H9 (cell line): Measurements from ENCODE around the gene VPS16. TPM values are rescaled to one million over a fixed set of nuclear protein-coding genes. Genes with fewer than 3 reads are reported as not detected.
A peak's percentile ranks its signal among the peaks of the same experiment; 100 is the strongest.
"Not testable (repeated sequence)": the region's sequence is repeated elsewhere in the genome, so short reads cannot be mapped to it uniquely, and the experiment has no call there.

Experiments
- DNase-seq: peaks from one replicate; pipeline ENCODE4 v3.0.0-alpha.2; 2017
- H2AFZ ChIP-seq: one replicate; pipeline ENCODE4 v1.6.1; 2013; ENCODE audit warnings: mild to moderate bottlenecking, low read length, control low read depth, moderate library complexity
- H2AK5ac ChIP-seq: 2 replicates; pipeline ENCODE4 v1.6.1; 2013; ENCODE audit warnings: low read length, control low read depth, mixed read lengths; ENCODE audit not compliant: insufficient read length
- H2BK120ac ChIP-seq: one replicate; pipeline ENCODE4 v1.6.1; 2013; ENCODE audit warnings: low read depth, mild to moderate bottlenecking, low read length, control low read depth, inconsistent platforms; ENCODE audit not compliant: poor library complexity, severe bottlenecking
- H2BK12ac ChIP-seq: 2 replicates; pipeline ENCODE4 v1.6.1; 2013; ENCODE audit warnings: low read length, control low read depth, mixed read lengths, low read depth; ENCODE audit not compliant: insufficient read length
- H2BK15ac ChIP-seq: 2 replicates; pipeline ENCODE4 v1.6.1; 2013; ENCODE audit warnings: low read depth, low read length, control low read depth
- H2BK20ac ChIP-seq: one replicate; pipeline ENCODE4 v1.6.1; 2013; ENCODE audit warnings: low read depth, mild to moderate bottlenecking, low read length, control low read depth, inconsistent platforms; ENCODE audit not compliant: poor library complexity, severe bottlenecking
- H2BK5ac ChIP-seq: 2 replicates; pipeline ENCODE4 v1.6.1; 2013; ENCODE audit warnings: low read length, control low read depth, mixed read lengths; ENCODE audit not compliant: insufficient read length
- H3K14ac ChIP-seq: 2 replicates; pipeline ENCODE4 v1.6.1; 2013; ENCODE audit warnings: low read length, control low read depth; ENCODE audit not compliant: insufficient read depth
- H3K18ac ChIP-seq: 2 replicates; pipeline ENCODE4 v1.6.1; 2013; ENCODE audit warnings: low read depth, mild to moderate bottlenecking, mixed read lengths, low read length, control low read depth; ENCODE audit not compliant: insufficient read length
- H3K23ac ChIP-seq: 2 replicates; pipeline ENCODE4 v1.6.1; 2013; ENCODE audit warnings: low read length, control low read depth, mixed read lengths, low read depth; ENCODE audit not compliant: insufficient read length
- H3K23me2 ChIP-seq: 2 replicates; pipeline ENCODE4 v1.6.1; 2013; ENCODE audit warnings: low read depth, mild to moderate bottlenecking, mixed read lengths, low read length, control low read depth; ENCODE audit not compliant: insufficient read length, poor library complexity, severe bottlenecking
- H3K27ac ChIP-seq: 2 replicates; pipeline ENCODE4 v1.5.1; 2013; ENCODE audit warnings: low read length, control low read depth, mixed read lengths, low read depth; ENCODE audit not compliant: insufficient read length
- H3K27me3 ChIP-seq: 2 replicates; pipeline ENCODE4 v1.6.1; 2013; ENCODE audit warnings: low read length, control low read depth, inconsistent platforms; ENCODE audit not compliant: insufficient read depth
- H3K4ac ChIP-seq: 2 replicates; pipeline ENCODE4 v1.6.1; 2013; ENCODE audit warnings: low read depth, mild to moderate bottlenecking, control low read depth, inconsistent platforms, low read length, moderate library complexity
- H3K4me1 ChIP-seq: 2 replicates; pipeline ENCODE4 v1.6.1; 2013; ENCODE audit warnings: low read length, control low read depth, inconsistent platforms; ENCODE audit not compliant: insufficient read depth
- H3K4me2 ChIP-seq: 2 replicates; pipeline ENCODE4 v1.6.1; 2013; ENCODE audit warnings: low read length, control low read depth, mixed read lengths; ENCODE audit not compliant: insufficient read length, insufficient read depth
- H3K56ac ChIP-seq: 2 replicates; pipeline ENCODE4 v1.6.1; 2013; ENCODE audit warnings: low read depth, mild to moderate bottlenecking, mixed read lengths, low read length, control low read depth; ENCODE audit not compliant: insufficient read length
- H3K79me1 ChIP-seq: 2 replicates; pipeline ENCODE4 v1.6.1; 2013; ENCODE audit warnings: low read depth, mild to moderate bottlenecking, moderate library complexity, low read length, control low read depth, inconsistent platforms; ENCODE audit not compliant: insufficient read depth, poor library complexity, severe bottlenecking
- H3K79me2 ChIP-seq: 2 replicates; pipeline ENCODE4 v1.6.1; 2013; ENCODE audit warnings: low read length, control low read depth, inconsistent platforms; ENCODE audit not compliant: insufficient read depth
- H3K9ac ChIP-seq: 2 replicates; pipeline ENCODE4 v1.6.1; 2013; ENCODE audit warnings: low read length, control low read depth, mixed read lengths; ENCODE audit not compliant: insufficient read length; ENCODE audit errors: extremely low read depth
- H3K9me3 ChIP-seq: one replicate; pipeline ENCODE4 v1.6.1; 2013; ENCODE audit warnings: low read depth, low read length, inconsistent platforms; ENCODE audit not compliant: control insufficient read depth
- H3T11ph ChIP-seq: one replicate; pipeline ENCODE4 v1.6.1; 2013; ENCODE audit warnings: mild to moderate bottlenecking, low read length, control low read depth, inconsistent platforms
- H4K20me1 ChIP-seq: one replicate; pipeline ENCODE4 v1.6.1; 2013; ENCODE audit not compliant: control insufficient read depth, insufficient read length, insufficient read depth
- H4K5ac ChIP-seq: 2 replicates; pipeline ENCODE4 v1.6.1; 2013; ENCODE audit warnings: low read depth, mild to moderate bottlenecking, mixed read lengths, low read length, control low read depth; ENCODE audit not compliant: insufficient read length
- H4K8ac ChIP-seq: replicated peaks from 2 replicates; pipeline ENCODE4 v1.6.1; 2013; ENCODE audit warnings: low read length, control low read depth, mixed read lengths, low read depth; ENCODE audit not compliant: insufficient read length
- H4K91ac ChIP-seq: 2 replicates; pipeline ENCODE4 v1.6.1; 2013; ENCODE audit warnings: low read depth, mild to moderate bottlenecking, moderate library complexity, mixed read lengths, low read length, control low read depth; ENCODE audit not compliant: insufficient read length
- H3K27ac Mint-ChIP-seq, 3 experiments: 2 replicates in 2 of 3; 3 replicates in 1 of 3; pipeline ENCODE4 v1.8.0; 2020 to 2021; ENCODE audit warnings: mixed read lengths in 3 of 3, mild to moderate bottlenecking in 1 of 3, moderate library complexity in 1 of 3
- H3K27me3 Mint-ChIP-seq: 2 replicates; pipeline ENCODE4 v1.8.0; 2021; ENCODE audit warnings: low read depth, mild to moderate bottlenecking, moderate library complexity, mixed read lengths
- H3K36me3 Mint-ChIP-seq, 3 experiments: 2 replicates in 2 of 3; 3 replicates in 1 of 3; pipeline ENCODE4 v1.8.0; 2020 to 2021; ENCODE audit warnings: low read depth in 3 of 3, mixed read lengths in 3 of 3; ENCODE audit not compliant: insufficient read depth in 1 of 3
- H3K4me1 Mint-ChIP-seq, 2 experiments: 2 replicates each; pipeline ENCODE4 v1.8.0; 2020; ENCODE audit warnings: mixed read lengths in 2 of 2
- H3K4me3 Mint-ChIP-seq, 2 experiments: 2 replicates in 1 of 2; 3 replicates in 1 of 2; pipeline ENCODE4 v1.8.0; 2020 to 2021; ENCODE audit warnings: mild to moderate bottlenecking in 2 of 2, mixed read lengths in 2 of 2, moderate library complexity in 1 of 2
- H3K9me3 Mint-ChIP-seq, 2 experiments: 2 replicates in 1 of 2; 3 replicates in 1 of 2; pipeline ENCODE4 v1.8.0; 2020; ENCODE audit warnings: mild to moderate bottlenecking in 2 of 2, mixed read lengths in 2 of 2, moderate library complexity in 1 of 2
- WGBS: extraction: QIAGEN DNeasy Blood & Tissue Kit; methylation state at CpG from one replicate; pipeline ENCODE4 v1.1.7; 2013; ENCODE audit warnings: missing lambda C conversion rate, low lambda C conversion rate, mixed read lengths; ENCODE audit not compliant: insufficient read length; ENCODE audit errors: extremely low coverage; 5-methylcytosine and 5-hydroxymethylcytosine counted together
- total RNA-seq: library from RNA; stranded (reverse); gene quantifications from 2 replicates; pipeline ENCODE4 v1.2.1, GENCODE V29; 2021
- TF ChIP-seq, protein P1 (sequence below): fragments of 200-600 bp; sonication (generic); conservative IDR thresholded peaks from 3 replicates; pipeline ENCODE4 v1.8.0; 2021; ENCODE audit warnings: antibody characterized with exemption, mild to moderate bottlenecking

The VPS16 gene
- total RNA-seq, 1 experiment from 2014 or later = 32.1 TPM

DNA sequence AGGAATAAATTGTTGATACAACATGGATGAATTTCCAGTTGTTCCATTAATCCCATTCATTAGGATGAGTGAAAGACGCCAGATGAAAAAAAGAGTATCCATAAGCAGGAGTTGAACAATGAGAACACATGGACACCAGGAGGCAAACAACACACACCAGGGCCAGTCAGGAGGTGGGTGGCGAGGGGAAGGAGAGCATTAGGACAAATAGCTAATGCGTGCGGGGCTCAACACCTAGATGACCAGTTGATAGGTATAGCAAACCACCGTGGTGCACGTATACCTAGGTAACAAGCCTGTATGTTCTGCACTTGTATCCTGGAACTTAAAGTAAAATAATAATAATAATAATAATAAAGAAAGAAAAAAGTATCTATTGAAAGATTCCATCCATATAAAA, 11.2 kb upstream of the VPS16 start:
- Histone ChIP-seq H2BK20ac (peak overlapping the region; percentile 45), H3K4me1 (no peaks in the 10 kb centered on the region), H2BK5ac (no peak overlapping the region), H3T11ph (no peak overlapping the region), H3K9me3 (no peaks in the 10 kb centered on the region), H3K79me1 (no peaks in the 10 kb centered on the region), H3K79me2 (no peaks in the 10 kb centered on the region), H3K23me2 (no peaks in the 10 kb centered on the region), H3K4ac (no peak overlapping the region), H3K14ac (no peak overlapping the region), H4K5ac (no peak overlapping the region), H2BK15ac (no peak overlapping the region), H2AK5ac (no peak overlapping the region), H3K27ac (no peak overlapping the region), H4K8ac (no peak overlapping the region), H3K18ac (no peak overlapping the region), H4K20me1 (no peaks in the 10 kb centered on the region), H3K56ac (no peak overlapping the region), H3K27me3 (no peaks in the 10 kb centered on the region; the same call in 1 of the 2 replicates), H4K91ac (no peak overlapping the region), H2AFZ (no peak overlapping the region), H3K23ac (no peak overlapping the region), H3K9ac (no peak overlapping the region), H2BK12ac (no peak overlapping the region), H3K4me2 (no peak overlapping the region), H2BK120ac (no peak overlapping the region)
- Mint-ChIP-seq H3K27me3 (peaks cover 38% of the 10 kb centered on the region), H3K9me3 (no peaks in the 10 kb centered on the region), H3K4me3 (no peak overlapping the region), H3K36me3 (no peaks in the 10 kb centered on the region), H3K4me1 (peaks cover 3 to 4% of the 10 kb centered on the region in 2 experiments; a peak in 3 of 4 replicates), H3K27ac (no peak overlapping the region)
- DNase-seq = no peak
- WGBS = no CpG with 5 or more reads among the region's 6 CpGs
- TF ChIP-seq, protein P1, sequence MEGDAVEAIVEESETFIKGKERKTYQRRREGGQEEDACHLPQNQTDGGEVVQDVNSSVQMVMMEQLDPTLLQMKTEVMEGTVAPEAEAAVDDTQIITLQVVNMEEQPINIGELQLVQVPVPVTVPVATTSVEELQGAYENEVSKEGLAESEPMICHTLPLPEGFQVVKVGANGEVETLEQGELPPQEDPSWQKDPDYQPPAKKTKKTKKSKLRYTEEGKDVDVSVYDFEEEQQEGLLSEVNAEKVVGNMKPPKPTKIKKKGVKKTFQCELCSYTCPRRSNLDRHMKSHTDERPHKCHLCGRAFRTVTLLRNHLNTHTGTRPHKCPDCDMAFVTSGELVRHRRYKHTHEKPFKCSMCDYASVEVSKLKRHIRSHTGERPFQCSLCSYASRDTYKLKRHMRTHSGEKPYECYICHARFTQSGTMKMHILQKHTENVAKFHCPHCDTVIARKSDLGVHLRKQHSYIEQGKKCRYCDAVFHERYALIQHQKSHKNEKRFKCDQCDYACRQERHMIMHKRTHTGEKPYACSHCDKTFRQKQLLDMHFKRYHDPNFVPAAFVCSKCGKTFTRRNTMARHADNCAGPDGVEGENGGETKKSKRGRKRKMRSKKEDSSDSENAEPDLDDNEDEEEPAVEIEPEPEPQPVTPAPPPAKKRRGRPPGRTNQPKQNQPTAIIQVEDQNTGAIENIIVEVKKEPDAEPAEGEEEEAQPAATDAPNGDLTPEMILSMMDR = no peak

DNA sequence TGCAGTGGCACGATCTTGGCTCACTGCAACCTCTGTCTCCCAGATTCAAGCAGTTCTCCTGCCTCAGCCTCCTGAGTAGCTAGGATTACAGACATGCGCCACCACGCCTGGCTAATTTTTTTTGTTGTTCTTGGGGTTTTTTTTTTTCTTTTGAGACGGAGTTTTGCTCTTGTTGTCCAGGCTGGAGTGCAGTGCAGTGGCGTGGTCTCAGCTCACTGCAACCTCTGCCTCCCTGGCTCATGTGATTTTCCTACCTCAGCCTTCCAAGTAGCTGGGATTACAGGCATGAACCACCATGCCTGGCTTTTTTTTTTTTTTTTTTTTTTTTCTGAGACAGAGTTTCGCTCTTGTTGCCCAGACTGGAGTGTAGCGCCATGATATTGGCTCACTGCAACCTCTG, 9.3 kb upstream of the VPS16 start:
- H3K36me3 Mint-ChIP-seq, H3T11ph ChIP-seq, H3K14ac ChIP-seq, H2AK5ac ChIP-seq, H2AFZ ChIP-seq, H3K4me1 Mint-ChIP-seq, H4K20me1 ChIP-seq, H3K4me1 ChIP-seq, H3K79me1 ChIP-seq, DNase-seq, H4K91ac ChIP-seq, H3K18ac ChIP-seq, H3K27me3 ChIP-seq, H3K27ac Mint-ChIP-seq, H3K9ac ChIP-seq, H3K4ac ChIP-seq, H3K4me2 ChIP-seq, H3K27ac ChIP-seq, H2BK120ac ChIP-seq, H3K4me3 Mint-ChIP-seq, H3K56ac ChIP-seq, H3K23me2 ChIP-seq, H3K9me3 ChIP-seq, H3K23ac ChIP-seq, H2BK12ac ChIP-seq, H4K5ac ChIP-seq, H3K9me3 Mint-ChIP-seq, H4K8ac ChIP-seq, H2BK15ac ChIP-seq, H2BK20ac ChIP-seq, H3K79me2 ChIP-seq, H2BK5ac ChIP-seq: not testable (repeated sequence)
- WGBS = no CpG with 5 or more reads among the region's 7 CpGs
- peaks cover 32% of the 10 kb centered on the region for H3K27me3 Mint-ChIP-seq
